GM12891 (cell line): ENCODE measurements around the gene HAUS7.

Source experiments
- POLR2A ChIP-seq: IDR thresholded peaks from 2 replicates; pipeline ENCODE4 v1.6.1; 2011; ENCODE audit warnings: low read depth, low read length, control low read depth
- POLR2AphosphoS5 ChIP-seq: IDR thresholded peaks from 2 replicates; pipeline ENCODE4 v1.6.1; 2011; ENCODE audit warnings: low read depth, low read length, control low read depth
- SPI1 ChIP-seq: IDR thresholded peaks from 2 replicates; pipeline ENCODE4 v1.6.1; 2011; ENCODE audit warnings: low read depth, low read length, control low read depth
- TAF1 ChIP-seq: IDR thresholded peaks from 2 replicates; pipeline ENCODE4 v1.6.1; 2011; ENCODE audit warnings: low read depth, low read length, control low read depth

DNA sequence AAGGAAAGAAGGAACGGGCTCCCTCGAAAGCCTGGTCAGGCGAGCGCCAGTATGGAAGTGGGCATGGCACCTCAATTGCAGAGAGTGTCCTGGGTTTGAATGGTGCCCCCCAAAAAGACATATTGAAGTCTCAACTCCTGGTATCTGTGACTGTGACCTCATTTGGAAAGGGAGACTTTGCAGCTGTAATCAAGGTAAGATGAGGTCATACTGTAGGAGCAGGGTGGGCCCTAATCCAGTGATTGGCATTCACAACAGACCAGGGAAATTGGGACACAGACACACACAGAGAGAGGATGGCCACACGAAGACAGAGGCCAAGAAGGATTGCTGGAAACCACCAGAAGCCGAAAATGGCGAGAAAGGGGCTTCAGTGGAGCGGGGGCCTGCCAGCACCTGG is 52.7 kb downstream of the HAUS7 start:
- TF ChIP-seq TAF1 (no peak), POLR2AphosphoS5 (no peak), POLR2A (no peak), SPI1 (no peak)
